ENCODE measurements around the gene KIAA1143. TPM values are rescaled to one million over a fixed set of nuclear protein-coding genes. Genes with fewer than 3 reads are reported as not detected.

The KIAA1143 gene
- total RNA-seq, result 10.6 TPM

DNA sequence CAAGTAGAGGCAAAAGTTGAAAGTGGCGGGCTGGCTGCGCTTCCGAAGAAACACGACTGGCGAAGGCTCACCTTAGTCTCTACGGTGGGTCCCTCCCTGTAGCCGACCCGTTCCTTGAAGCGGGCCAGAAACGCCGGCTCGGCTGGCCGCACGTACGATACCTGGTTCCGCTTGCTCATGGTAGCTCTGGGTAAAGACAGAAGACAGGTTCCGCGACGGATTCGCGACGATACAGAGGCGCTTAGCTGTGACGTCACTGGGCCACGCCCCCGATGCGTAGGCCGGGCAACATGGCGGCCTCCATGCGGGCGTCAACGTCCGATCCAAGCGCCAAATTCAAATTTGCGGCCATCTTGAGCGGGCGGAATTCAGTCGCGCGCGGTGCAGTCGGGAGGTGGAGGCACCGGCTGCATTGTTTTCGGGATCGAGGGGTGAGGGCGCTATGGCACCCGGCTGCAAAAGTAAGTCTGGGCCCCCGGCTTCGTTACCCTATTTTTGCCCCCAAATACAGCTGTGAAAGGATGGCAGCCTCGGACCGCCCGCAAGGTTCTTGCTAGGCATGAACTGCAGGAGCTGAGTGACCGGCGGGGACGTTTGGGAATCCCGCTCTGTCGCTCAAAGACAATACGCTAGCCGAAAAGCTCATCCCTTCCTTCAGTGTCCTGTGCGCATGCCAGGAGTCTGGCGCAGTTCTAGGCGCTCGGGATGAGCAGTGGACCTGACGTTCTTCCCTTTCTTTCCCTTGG lies at the start of gene KIAA1143, which contains the start of gene KIF15:
Gene KIAA1143, minus strand, starts transcription at position 196 of the 746 bp plus-strand sequence. Its CDS starts 17 bp downstream, at position 179.
Gene KIF15, plus strand, starts transcription at position 371 of the 746 bp plus-strand sequence. Its CDS starts 72 bp downstream, at position 443.
- peak; percentile 100 for ATAC-seq

DNA sequence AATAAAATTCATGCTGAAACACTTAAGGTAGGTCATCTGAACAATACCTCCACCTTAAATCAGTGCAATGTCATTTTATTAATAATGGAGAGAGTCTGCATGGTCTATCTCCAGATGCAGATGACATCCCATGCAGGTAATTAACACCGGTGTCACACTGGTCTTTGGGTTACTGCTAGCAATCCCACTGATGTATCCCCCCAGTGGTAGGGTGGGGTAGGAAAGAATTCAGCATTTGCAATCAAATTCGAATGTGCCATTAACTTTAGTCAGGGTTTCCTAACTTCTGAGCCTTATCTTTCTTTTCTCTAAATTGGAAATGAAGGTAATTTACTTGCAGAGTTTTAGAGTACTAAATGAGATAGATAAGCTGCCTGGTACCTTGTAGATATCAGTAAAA lies 44.5 kb upstream of the KIAA1143 start:
- ATAC-seq, result no peak

DNA sequence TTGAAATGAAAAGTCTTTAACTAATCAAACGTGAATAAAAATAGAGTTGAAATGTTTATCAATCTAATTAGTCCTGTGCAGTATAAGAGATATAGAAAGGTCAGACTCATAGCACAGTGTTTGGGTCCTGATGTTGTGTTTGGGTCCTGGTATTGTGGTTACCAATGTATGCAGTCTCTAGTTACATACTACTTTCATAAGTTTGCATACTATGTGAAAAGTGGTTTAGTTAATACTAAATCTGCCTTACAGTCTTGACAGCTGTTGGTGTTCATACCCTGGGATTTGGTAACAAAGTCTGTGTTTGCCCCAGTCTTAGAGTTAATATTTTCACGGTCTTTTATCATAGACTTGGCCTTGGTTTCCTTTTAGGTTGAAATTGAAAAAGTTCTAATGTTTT lies 41.9 kb upstream of the KIAA1143 start:
- no peak for ATAC-seq

DNA sequence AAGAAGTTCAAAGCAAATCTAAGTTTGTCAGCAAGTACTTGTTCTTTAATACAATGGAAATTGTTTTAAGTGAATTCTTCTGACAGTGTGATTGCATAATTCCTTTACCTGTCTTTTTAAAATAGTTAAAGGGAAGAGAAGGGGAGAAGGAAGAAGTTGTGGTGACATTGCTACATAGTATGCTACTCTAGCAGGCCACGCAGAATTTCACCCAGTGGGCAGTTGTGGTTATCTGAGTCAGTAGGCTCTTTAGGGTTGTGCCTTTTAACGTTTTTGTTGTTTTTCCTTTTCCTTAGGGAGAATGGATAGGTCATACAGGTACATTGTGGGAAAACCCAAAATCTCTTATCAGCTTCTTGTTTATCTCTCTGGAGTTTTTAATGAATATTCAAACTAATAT lies 40.6 kb upstream of the KIAA1143 start:
- ATAC-seq, result no peak

DNA sequence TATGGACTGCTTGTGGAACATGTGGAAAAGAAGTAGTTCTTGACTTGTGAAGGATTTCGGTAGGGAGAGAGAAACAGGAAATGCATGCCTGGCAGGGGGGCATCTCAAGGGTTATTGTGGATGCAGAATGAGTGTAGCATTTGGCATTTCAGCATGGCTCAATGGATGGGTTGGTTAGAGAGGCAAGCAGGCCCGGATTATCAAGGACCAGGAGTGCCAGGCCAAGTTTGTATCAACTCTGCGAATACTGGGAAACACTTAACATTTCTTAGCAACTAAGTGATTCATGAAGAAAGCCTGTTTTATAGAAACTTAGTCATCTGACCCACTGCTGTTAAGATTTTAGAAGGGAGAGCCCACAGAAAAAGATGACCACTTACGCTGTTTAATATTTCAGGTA lies 33.8 kb upstream of the KIAA1143 start:
- ATAC-seq, result no peak

DNA sequence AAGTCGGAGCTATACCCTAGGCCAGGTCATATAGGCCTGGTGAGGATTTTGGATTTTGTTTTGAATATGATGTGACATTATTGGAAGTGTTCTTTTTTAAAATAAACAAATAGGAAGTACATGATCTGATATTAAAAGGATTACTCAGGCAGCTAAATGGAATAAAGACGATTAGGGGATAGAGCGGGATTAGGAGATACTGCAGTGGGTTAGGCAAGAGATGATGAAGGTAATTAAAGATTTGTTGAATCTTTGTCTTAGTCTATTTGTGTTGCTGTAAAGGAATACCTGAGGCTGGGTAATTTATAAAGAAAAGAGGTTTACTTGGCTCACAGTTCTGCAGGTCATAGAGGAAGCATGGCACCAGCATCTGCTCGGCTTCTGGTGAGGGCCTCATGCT lies 21.5 kb upstream of the KIAA1143 start:
- ATAC-seq, result no peak

DNA sequence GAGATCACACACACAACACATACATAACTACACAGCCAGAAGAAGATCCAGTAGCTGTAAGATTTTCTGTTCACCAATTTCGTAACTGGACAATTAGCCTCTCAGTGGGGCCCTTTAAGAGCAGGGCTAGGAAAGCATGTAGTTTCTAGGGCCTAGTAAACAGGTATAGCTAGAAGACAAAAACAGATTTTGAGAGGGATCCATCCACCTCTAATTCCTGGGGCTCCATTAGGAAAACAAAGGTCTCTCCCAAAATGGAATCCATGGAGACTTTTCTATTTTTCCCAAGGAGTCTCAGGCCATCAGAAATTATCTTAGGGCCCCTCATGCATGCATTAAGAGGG lies 10.7 kb upstream of the KIAA1143 start:
- no peak for ATAC-seq

DNA sequence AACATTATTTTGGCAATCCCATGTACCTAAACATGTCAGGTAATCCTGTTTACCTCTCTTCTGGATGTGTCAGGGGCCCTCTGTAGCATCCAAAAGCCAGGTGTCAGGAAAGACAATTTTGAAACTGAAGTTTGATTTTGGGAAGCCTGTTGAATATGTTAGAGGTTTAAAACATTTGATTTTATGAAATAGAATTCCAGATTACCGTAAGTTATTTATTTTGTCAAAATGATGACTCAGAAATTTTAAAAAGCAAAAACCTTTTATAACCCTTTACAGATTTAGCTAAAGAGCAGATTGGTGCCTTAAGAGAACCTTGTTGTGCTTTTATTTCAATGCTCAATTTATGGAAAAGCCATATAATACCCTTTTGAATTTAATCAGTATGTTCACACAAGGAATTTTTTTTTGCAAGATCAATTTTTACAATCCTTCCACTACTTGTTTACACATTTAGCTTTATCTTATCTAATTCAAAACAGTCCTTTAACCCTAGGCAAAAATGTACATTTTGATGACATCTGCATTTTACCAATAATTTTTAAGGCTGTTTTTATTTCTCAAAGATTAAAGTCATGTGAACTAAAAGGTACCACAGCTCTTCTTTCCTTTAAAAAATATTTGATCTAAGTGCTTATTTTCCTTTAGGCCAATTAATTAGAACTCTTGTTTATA lies 10.1 kb upstream of the KIAA1143 start:
- no peak for ATAC-seq

DNA sequence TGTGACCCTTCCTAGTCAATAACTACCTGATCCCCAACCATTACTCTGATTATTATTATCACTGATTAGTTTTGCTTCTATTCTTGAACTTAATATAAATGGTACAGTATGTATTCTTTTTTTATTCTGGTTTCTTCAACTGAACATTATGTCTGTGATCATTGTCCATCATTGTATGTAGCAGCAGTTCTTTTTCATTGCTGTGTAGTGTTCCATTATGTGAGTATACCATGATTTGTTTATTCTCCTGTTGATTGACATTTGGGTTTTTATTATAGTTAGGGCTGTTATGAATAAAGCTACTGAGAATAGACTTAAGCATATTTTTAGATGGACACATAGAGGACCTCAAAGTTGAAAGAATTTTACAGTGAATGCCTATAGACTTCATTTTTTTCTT lies 2.8 kb upstream of the KIAA1143 start:
- no peak for ATAC-seq

DNA sequence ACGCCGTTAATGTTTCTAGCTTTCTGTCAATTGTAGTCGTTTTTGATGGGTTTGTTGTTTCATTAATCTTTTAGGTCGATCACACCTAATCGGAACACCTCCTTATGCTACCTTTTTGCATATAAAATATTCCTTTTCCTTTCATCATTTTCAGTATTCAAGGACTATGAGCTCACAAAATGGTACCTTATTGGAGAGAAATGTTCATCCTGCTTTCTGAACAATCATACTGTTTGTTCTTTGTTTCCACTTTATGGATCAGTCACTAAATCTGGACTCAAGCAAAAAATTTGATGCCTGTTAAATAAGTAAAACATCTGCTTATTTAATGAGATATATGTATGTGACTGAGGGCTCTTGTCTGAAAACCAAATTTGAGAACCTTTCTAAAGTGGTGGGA lies 1.3 kb upstream of the KIAA1143 start:
- no peak for ATAC-seq

DNA sequence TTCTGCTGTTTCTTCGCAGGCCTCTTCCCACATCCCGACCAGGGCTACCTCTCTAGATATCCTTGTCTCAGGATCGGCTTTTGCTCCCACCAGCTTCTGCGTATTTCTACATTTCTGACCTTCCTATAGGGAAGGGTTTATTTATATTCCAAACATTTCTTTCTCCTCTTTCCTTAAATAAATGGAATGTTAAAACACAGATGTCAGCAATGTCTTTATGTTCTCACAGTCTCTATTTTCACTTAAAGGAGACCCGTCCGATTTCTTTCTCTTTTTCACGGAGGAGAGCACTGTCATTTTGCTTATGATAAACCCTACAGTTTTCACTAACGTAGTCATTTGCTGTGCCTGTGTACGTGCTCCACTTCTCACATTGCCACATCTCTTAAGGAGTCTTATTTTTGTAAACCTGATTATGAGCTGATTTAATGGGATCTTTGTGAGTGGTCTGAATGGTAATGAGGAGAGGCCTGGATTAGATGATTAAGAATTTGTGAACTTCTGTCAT lies 805 bp upstream of the KIAA1143 start:
- ATAC-seq, result no peak

DNA sequence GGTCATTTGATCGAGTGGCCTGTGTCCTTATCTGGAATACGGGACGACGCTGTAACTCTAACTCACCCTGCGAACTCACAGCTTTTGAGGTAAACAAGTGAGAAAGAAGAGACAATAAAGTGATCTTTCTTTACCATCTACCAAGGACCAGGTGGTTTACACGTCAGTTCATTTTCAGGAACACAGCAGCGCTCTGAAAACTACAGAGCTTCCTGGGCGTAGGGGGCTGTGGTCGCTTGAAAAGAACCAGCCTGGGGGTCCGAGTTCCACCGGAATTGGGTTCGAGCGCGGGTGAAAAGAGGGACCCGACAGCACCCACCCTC lies 357 bp downstream of the KIAA1143 start:
- no peak for ATAC-seq

DNA sequence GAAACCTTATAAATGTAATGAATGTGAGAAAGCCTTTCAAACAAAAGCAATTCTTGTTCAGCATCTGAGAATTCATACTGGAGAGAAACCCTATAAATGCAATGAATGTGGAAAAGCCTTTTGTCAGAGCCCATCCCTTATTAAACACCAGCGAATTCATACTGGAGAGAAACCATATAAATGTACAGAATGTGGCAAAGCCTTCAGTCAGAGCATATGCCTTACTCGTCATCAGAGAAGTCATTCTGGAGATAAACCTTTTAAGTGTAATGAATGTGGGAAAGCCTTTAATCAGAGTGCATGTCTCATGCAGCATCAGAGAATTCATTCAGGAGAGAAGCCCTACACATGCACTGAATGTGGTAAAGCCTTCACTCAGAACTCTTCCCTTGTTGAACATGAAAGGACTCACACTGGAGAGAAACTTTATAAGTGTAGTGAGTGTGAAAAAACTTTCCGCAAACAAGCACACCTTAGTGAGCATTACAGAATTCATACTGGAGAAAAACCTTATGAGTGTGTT lies 26.7 kb downstream of the KIAA1143 start:
- ATAC-seq, result no peak

DNA sequence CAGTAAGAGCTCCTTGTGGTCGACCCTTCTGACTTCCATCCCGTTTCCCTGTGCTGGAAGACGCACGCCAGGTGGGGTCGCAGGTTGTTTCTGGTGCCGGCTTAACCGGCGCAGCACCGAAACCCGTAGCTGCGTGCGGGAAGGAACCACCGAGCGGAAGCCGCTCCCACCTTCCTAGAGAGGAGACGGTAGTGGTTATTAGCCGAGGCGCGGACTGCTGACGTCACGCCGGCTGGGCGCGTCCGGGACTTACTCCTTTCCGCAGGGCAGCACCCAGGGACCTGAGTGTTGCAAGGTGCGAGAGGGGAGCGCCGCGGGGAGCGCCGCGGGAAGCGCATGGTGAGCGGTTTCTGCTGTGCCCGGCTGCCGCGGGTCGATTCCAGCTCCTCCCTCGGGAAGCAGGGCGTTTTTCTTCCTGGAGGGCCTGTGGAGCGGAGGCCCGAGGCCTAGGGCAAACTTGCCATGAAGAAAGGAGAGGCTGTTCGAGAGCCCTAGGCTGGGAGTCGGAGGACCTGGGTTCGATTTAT lies 32.0 kb downstream of the KIAA1143 start, which contains the start of gene ZNF501:
Gene ZNF501, plus strand, starts transcription at position 252 of the 527 bp plus-strand sequence. CDS start 4,787 bp downstream, outside the sequence.
- ATAC-seq, result peak; percentile 100

DNA sequence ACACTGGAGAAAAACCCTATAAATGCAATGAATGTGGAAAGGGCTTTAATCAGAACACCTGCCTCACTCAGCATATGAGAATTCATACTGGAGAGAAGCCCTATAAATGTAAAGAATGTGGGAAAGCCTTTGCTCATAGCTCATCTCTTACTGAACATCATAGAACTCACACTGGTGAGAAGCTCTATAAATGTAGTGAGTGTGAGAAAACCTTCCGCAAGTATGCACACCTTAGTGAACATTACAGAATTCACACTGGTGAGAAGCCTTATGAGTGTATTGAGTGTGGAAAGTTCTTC lies 39.4 kb downstream of the KIAA1143 start:
- ATAC-seq, result no peak

DNA sequence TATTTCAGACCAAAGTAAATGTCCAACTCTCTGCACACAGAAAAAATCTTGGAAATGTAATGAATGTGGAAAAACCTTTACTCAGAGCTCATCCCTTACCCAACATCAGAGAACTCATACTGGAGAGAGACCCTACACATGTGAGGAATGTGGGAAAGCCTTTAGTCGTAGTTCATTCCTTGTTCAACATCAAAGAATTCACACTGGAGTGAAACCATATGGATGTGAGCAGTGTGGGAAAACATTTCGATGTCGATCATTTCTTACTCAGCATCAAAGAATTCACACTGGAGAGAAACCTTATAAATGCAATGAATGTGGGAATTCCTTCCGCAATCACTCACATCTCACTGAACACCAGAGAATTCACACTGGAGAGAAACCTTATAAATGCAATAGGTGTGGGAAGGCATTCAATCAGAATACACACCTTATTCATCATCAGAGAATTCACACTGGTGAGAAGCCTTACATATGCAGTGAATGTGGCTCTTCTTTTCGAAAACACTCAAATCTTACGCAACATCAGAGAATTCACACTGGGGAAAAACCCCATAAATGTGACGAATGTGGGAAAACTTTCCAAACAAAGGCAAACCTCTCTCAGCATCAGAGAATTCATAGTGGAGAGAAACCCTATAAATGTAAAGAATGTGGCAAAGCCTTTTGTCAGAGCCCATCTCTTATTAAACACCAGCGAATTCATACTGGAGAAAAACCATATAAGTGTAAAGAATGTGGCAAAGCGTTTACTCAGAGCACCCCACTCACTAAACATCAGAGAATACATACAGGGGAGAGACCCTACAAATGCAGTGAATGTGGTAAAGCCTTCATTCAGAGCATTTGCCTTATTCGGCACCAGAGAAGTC lies 40.0 kb downstream of the KIAA1143 start:
- no peak for ATAC-seq

DNA sequence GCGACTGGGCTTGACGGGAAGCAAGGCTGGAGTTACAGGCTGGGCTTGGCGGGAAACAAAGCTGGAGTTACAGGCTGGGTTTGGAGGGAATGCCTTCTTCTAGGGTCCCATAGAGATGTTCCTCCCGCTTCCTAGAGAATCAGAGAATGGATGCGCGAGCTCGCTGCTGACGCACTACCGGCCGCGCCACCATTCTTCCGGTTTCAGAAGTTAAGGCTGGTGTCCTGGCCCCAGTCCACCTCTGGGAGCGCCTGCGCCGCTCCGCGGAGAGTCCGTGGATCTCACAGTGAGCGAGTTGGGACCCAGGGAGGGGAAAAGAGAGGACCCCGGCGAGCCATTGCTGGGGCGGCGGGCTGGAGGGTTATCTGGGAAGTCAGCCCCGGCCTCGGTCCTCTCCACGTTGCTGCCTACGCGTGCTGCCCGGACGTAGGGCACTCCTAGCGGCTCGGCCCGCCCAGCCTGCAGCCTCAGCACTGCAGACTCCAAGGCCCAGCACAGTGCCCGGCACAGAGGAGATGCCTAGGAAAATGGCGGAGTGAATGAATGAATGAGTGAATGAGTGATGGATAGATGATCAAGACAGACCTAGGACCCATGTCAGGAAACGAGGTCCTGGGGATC lies 48.9 kb downstream of the KIAA1143 start, which contains the start of gene ZNF502:
Gene ZNF502, plus strand, starts transcription at position 206 of the 621 bp plus-strand sequence. CDS start 7,602 bp downstream, outside the sequence.
- peak; percentile 92 for ATAC-seq

Other genes starting within 250 kb of the KIAA1143 start
- gene ZKSCAN7, start 206.4 kb downstream of the KIAA1143 start, total RNA-seq, result 0.76 TPM
- gene ZNF660, start 176.7 kb downstream of the KIAA1143 start, total RNA-seq, result 0.16 TPM
- gene ZNF197, start 136.6 kb downstream of the KIAA1143 start, total RNA-seq, result 7.0 TPM
- 6.5 TPM for gene ZNF35, start 112.9 kb downstream of the KIAA1143 start, total RNA-seq
- gene ZNF502, start 49.0 kb downstream of the KIAA1143 start, total RNA-seq, result 1.7 TPM
- gene ZNF501, start 32.0 kb downstream of the KIAA1143 start, total RNA-seq, result 1.1 TPM
- gene KIF15, start 175 bp upstream of the KIAA1143 start, total RNA-seq, result 7.3 TPM
- 10.1 TPM for gene TMEM42, start 100.3 kb upstream of the KIAA1143 start, total RNA-seq
- gene TGM4, start 113.0 kb upstream of the KIAA1143 start, total RNA-seq, result not detected
- 72.3 TPM for gene ZDHHC3, start 214.6 kb upstream of the KIAA1143 start, total RNA-seq
- 32.5 TPM for gene EXOSC7, start 214.6 kb upstream of the KIAA1143 start, total RNA-seq